SH-SY5Y (cell line): ENCODE data around the gene CD248.

Experiments
- GATA2 ChIP-seq: IDR thresholded peaks from 2 replicates; pipeline ENCODE4 v1.6.1; 2011; ENCODE audit warnings: mild to moderate bottlenecking, low read depth, low read length
- GATA3 ChIP-seq: IDR thresholded peaks from 2 replicates; pipeline ENCODE4 v1.6.1; 2011; ENCODE audit warnings: low read depth, mild to moderate bottlenecking, low read length, moderate library complexity

DNA sequence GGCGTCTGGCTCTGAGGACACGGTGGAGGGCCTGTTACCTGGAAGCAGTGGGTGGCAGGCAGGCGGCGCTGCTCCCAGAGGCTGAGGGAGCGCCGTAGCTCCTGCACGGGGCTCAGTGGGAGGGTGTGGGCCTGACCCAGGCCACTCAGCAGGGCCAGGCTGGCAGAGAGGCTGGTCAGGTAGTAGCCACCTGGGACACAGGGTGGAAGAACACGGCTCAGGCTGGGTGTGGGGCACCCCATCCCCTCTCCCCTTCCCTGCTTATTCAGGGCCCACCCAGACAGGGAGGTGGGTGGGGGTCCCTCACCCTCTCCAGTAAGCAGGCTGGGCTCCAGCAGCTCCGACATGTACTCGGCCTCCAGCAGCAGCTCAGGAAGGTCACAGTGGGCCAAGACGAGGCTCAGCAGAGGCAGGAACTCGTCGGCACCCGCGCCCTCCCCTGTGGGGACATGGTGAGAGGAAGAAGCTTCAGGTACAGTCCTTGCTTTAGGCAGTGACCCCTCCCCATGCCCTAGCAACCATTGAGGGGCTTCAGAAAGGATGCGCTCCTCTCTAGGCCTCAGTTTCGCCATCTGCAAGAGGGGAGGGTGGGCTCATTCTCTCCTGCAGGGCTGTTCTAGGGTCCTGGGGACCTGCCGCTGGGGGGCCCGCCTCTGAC lies 16.5 kb upstream of the CD248 start:
- TF ChIP-seq GATA2 (no peak), GATA3 (no peak)
